Central memory CD4-positive, alpha-beta T cell (primary cell): ENCODE data around the gene TP53.
"Not testable (repeated sequence)": the region's sequence is repeated elsewhere in the genome, so short reads cannot be mapped to it uniquely, and the experiment has no call there.

Experiments used
- DNase-seq: peaks from one replicate; pipeline ENCODE4 v3.0.0; 2022

The TP53 gene

DNA sequence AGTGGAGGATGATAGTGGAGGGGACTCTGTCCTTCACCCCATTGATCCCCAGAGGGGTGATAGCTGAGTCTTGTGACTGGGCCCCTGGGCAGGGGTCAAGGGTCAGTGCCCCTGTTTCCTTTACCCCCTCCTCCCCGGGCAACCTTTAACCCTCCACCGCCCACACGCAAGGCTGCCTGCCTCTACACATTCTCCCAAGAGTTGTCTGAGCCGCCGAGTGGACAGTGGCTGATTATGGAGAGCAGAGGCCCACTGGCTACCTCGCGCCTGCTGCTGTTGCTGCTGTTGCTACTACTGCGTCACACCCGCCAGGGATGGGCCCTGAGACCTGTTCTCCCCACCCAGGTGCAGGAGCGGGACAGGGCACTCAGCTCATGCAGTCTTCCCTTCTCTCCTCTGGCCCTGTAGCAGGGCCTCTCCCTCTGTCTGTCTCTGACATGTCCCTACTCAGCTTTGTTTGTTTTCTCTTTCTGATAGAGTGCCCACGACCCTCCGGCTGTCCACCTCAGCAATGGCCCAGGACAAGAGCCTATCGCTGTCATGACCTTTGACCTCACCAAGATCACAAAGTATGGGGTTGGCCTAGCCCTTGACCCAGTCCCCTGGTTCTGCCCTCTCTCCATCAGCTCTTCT is 57.2 kb downstream of the TP53 start, which contains the start of gene SHBG:
Gene SHBG (plus strand): TSS at position 197 of the 633 bp plus-strand sequence. CDS start 38 bp downstream, at position 235.
- no peak for DNase-seq

DNA sequence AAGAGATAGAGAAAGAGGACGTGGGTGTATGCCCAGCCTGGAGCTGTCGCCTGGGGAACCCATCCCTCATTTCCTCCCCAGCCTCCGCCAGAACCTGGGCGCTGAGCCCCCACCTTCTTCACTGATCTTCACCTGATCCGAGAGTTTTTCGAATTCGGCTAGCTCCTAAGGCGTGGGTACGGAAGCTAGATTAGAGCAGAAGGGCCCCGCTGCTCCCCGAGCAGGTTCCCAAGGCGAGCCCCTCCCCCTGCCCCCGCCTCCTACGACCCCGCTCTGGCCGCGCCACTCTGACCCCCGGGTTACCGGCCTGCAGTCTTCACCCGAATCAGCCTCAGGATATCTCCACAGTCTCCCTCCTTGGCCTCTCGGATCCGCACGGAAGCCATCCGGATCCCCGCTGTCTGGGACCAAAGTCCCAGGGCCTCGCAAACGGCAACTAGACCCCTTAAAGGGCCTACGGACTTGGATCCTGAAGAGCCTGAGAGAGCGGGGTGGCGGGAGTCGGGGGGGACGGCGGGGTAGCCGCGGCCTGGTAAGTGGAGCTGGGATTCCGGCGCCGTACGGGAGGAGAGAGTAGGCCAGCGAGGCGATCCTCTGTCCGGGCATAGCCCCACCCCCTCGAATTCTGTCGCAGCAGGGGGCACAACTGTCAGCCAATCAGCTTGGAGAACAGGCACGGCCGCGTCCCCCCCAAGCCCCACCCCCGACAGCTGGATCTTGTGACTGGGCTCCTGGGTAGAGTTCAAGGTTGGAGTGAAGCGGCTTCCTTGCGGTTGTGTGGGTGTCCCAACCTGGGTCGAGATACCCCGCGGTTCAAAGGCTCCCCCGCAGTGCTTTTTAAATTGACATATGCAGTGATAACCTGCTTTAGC is 59.8 kb downstream of the TP53 start, which contains the start of gene SAT2:
Gene SAT2 (minus strand): TSS at position 572 of the 872 bp plus-strand sequence. CDS start 186 bp downstream, at position 386.
- peak; percentile 76 for DNase-seq

DNA sequence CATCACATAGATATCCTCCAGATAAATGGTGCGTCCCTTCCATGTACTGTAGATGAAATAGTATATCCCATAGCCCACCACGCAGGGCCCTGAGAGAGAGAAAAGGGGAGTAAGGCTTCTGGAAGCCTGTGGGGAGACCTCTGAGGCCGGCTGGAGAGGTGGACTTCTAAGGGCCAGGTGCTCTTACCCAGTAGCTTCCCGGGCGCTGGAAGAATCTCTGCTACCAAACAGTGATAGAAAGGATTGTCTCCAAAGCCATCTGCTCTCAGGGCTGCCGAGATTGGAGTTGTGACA is 60.4 kb downstream of the TP53 start:
- no peak for DNase-seq

DNA sequence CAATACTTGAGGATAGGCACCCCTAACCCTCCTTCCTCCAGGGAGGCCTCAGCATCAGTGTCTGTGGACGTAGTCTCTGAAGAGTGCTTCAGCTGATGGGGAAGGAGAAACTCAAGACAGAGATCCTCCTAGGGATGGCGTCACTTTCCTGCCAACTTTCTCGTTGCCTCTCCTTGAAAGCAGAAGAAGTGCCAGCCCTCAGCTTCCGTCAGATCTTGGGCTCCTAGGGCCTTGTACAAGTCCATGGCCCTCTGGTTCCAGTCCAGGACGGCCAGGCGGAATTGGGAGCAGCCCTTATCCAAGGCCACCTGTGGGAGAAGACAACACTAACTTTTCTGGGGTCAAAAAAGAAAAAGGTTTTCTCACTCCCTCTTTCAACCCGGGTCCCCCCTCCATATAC is 61.0 kb downstream of the TP53 start:
- DNase-seq = no peak

DNA sequence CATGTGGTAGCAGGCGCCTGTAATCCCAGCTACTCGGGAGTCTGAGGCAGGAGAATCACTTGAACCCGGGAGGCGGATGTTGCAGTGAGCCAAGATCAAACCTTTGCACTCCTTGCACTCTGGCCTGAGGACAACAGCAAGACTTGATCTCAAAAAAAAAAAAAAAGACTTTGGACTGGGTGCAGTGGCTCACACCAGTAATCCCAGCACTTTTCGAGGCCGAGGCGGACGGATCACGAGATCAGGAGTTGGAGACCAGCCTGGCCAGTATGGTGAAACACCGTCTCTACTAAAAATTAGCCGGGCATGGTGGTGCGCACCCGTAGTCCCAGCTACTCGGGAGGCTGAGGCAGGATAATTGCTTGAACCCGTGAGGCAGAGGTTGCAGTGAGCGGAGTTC is 61.5 kb downstream of the TP53 start:
- not testable (repeated sequence) for DNase-seq

DNA sequence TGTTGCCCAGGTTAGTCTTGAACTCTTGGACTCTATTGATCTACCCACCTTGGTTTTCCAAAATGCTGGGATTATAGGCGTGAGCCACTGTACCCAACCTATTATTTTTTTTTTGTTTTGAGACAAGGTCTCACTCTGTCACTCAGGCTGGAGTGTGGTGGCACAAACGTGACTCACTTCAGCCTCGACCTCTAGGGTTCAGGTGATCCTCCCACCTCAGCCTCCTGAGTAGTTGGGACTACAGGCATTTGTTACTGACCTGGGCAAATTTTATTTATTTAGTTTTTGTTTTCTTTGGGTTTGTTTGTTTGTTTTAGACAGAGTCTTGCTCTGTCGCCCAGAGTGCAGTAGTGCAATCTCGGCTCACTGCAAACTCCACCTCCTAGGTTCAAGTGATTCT is 63.6 kb downstream of the TP53 start:
- DNase-seq = no peak

DNA sequence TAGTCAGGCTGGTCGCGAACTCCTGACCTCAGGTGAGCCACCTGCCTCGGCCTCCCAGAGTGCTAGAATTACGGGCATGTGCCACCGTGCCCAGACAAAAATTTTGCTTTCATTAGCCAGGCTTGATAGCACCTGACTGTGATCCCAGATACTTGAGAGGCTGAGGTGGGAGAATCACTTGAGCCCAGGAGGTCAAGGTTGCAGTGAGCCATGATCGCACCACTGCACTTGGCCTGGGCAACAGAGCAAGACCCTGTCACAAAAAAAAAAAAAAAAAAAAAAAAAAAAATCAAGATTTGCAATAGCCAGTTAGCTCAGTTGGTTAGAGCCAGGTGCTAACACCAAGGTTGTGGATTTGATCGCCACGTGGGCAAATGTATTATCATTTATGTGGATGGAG is 66.5 kb downstream of the TP53 start:
- DNase-seq = no peak

DNA sequence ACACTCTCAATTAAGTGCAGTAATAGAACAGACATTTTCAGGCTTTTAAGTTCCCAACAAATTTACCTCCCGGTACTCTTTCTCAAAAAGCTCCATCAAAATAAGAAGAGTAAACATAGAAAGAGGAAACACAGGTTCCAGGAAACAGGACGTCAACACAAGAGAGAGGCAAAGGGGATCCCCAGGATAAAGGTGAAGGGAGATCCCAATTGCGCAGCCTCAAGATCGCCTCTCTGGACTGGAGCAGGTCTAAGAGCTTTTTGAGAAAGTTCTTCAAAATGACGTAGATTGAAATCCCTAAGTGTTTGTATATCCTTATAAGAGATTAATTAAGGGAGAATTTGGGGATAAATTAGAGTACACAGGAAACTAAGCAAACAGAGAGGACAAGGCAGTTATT is 68.7 kb downstream of the TP53 start:
- no peak for DNase-seq
